Mesenchymal stem cell (in vitro differentiated cells and primary cell): Measurements from ENCODE around the gene WNT11.

ENCODE experiments used
- DNase-seq: peaks from one replicate; pipeline ENCODE4 v3.0.0-alpha.2; 2013
- H2AFZ ChIP-seq: one replicate; pipeline ENCODE4 v1.6.1; 2013; ENCODE audit warnings: low read depth, mild to moderate bottlenecking, control low read depth, inconsistent platforms, low read length, moderate library complexity
- H2AK5ac ChIP-seq: 2 replicates; pipeline ENCODE4 v1.6.1; 2013; ENCODE audit warnings: low read length, moderate library complexity, mild to moderate bottlenecking, inconsistent platforms; ENCODE audit not compliant: severe bottlenecking
- H2BK120ac ChIP-seq: one replicate; pipeline ENCODE4 v1.6.1; 2013; ENCODE audit warnings: low read depth, mild to moderate bottlenecking, inconsistent platforms, low read length, moderate library complexity
- H2BK12ac ChIP-seq, 2 experiments: one replicate each; pipeline ENCODE4 v1.6.1; 2013; ENCODE audit warnings: inconsistent platforms in 2 of 2, low read length in 2 of 2, mild to moderate bottlenecking in 2 of 2, moderate library complexity in 2 of 2, control low read depth in 1 of 2
- H2BK15ac ChIP-seq: one replicate; pipeline ENCODE4 v1.6.1; 2013; ENCODE audit warnings: mild to moderate bottlenecking, low read depth, inconsistent platforms; ENCODE audit not compliant: poor library complexity, severe bottlenecking
- H2BK5ac ChIP-seq: 2 replicates; pipeline ENCODE4 v1.6.1; 2013; ENCODE audit warnings: low read depth, mild to moderate bottlenecking, low read length, control low read depth, inconsistent platforms; ENCODE audit not compliant: poor library complexity, severe bottlenecking
- H3K14ac ChIP-seq, 2 experiments: one replicate each; pipeline ENCODE4 v1.6.1; 2013; ENCODE audit warnings: inconsistent platforms in 2 of 2, low read length in 2 of 2, control low read depth in 1 of 2, mild to moderate bottlenecking in 1 of 2, moderate library complexity in 1 of 2
- H3K18ac ChIP-seq, 2 experiments: one replicate each; pipeline ENCODE4 v1.6.1; 2013; ENCODE audit warnings: inconsistent platforms in 2 of 2, low read length in 2 of 2, control low read depth in 1 of 2, low read depth in 1 of 2, mild to moderate bottlenecking in 1 of 2
- H3K23ac ChIP-seq, 2 experiments: one replicate each; pipeline ENCODE4 v1.6.1; 2013; ENCODE audit warnings: inconsistent platforms in 2 of 2, low read length in 2 of 2, mild to moderate bottlenecking in 2 of 2, moderate library complexity in 2 of 2, control low read depth in 1 of 2
- H3K27ac ChIP-seq: 2 replicates; pipeline ENCODE4 v1.5.1; 2013; ENCODE audit warnings: mild to moderate bottlenecking, moderate library complexity, low read length, control low read depth, inconsistent platforms; ENCODE audit not compliant: poor library complexity, severe bottlenecking
- H3K27me3 ChIP-seq, 2 experiments: 2 replicates each; pipeline versions ENCODE4 v1.6.1 to v1.7.0; 2013; ENCODE audit warnings: low read length in 2 of 2, mild to moderate bottlenecking in 2 of 2, moderate library complexity in 2 of 2, control low read depth in 1 of 2, inconsistent platforms in 1 of 2; ENCODE audit not compliant: control insufficient read depth in 1 of 2, insufficient read depth in 1 of 2
- H3K36me3 ChIP-seq, 2 experiments: 2 replicates each; pipeline versions ENCODE4 v1.6.1 to v1.7.0; 2013; ENCODE audit warnings: low read length in 2 of 2, control low read depth in 1 of 2, inconsistent platforms in 1 of 2, low read depth in 1 of 2, mild to moderate bottlenecking in 1 of 2; ENCODE audit not compliant: insufficient read depth in 2 of 2, control insufficient read depth in 1 of 2
- H3K4ac ChIP-seq, 2 experiments: one replicate each; pipeline ENCODE4 v1.6.1; 2013; ENCODE audit warnings: inconsistent platforms in 2 of 2, low read length in 2 of 2, mild to moderate bottlenecking in 2 of 2, moderate library complexity in 2 of 2, control low read depth in 1 of 2, low read depth in 1 of 2
- H3K4me1 ChIP-seq: 2 replicates; pipeline ENCODE4 v1.6.1; 2013; ENCODE audit warnings: low read depth, low read length, control low read depth; ENCODE audit not compliant: control insufficient read depth, insufficient read depth
- H3K4me2 ChIP-seq: 2 replicates; pipeline ENCODE4 v1.6.1; 2013; ENCODE audit warnings: low read length, mild to moderate bottlenecking, inconsistent platforms; ENCODE audit not compliant: poor library complexity, severe bottlenecking
- H3K4me3 ChIP-seq, 2 experiments: 2 replicates each; pipeline versions ENCODE4 v1.5.1 to v1.7.0; 2013; ENCODE audit warnings: low read length in 2 of 2, mild to moderate bottlenecking in 2 of 2, control low read depth in 1 of 2, low read depth in 1 of 2; ENCODE audit not compliant: insufficient read depth in 1 of 2
- H3K79me1 ChIP-seq: replicated peaks from 2 replicates; pipeline ENCODE4 v1.6.1; 2013; ENCODE audit warnings: mild to moderate bottlenecking, control low read depth, low read length, inconsistent platforms; ENCODE audit not compliant: poor library complexity, severe bottlenecking
- H3K9ac ChIP-seq: 2 replicates; pipeline ENCODE4 v1.7.0; 2013; ENCODE audit warnings: mild to moderate bottlenecking, low read length, moderate library complexity
- H3K9me3 ChIP-seq: 2 replicates; pipeline ENCODE4 v1.7.0; 2013; ENCODE audit warnings: mild to moderate bottlenecking, low read length; ENCODE audit not compliant: control insufficient read depth
- H4K8ac ChIP-seq: one replicate; pipeline ENCODE4 v1.6.1; 2013; ENCODE audit warnings: inconsistent platforms, mild to moderate bottlenecking, low read length, moderate library complexity
- H4K91ac ChIP-seq: one replicate; pipeline ENCODE4 v1.6.1; 2013; ENCODE audit warnings: mild to moderate bottlenecking, low read length, inconsistent platforms
- WGBS: methylation state at CpG from one replicate; pipeline ENCODE4 v1.1.7; 2013; ENCODE audit warnings: mixed read lengths; 5-methylcytosine and 5-hydroxymethylcytosine counted together

Gene WNT11

GRCh38 chr11:76179147-76179546 lies 27.2 kb downstream of the WNT11 start:
- Histone ChIP-seq H3K79me1 (no peaks in the 10 kb centered on the region), H3K14ac (no peak overlapping the region), H4K8ac (no peak overlapping the region), H3K36me3 (no peaks in the 10 kb centered on the region), H4K91ac (no peak overlapping the region), H3K4me2 (no peak overlapping the region), H2AK5ac (no peak overlapping the region), H3K9ac (no peak overlapping the region), H2BK5ac (no peak overlapping the region), H3K4me3 (no peak overlapping the region), H2AFZ (no peak overlapping the region), H3K27ac (no peak overlapping the region), H3K4ac (no peak overlapping the region), H2BK12ac (no peak overlapping the region), H2BK120ac (no peak overlapping the region), H3K9me3 (no peaks in the 10 kb centered on the region), H3K23ac (no peak overlapping the region), H2BK15ac (no peak overlapping the region), H3K18ac (no peak overlapping the region), H3K27me3 (peaks cover 17 to 18% of the 10 kb centered on the region in 2 experiments), H3K4me1 (peaks cover 5% of the 10 kb centered on the region)
- no peak for DNase-seq
- WGBS = 85% methylated on average over 13 of the region's 13 CpGs

DNA sequence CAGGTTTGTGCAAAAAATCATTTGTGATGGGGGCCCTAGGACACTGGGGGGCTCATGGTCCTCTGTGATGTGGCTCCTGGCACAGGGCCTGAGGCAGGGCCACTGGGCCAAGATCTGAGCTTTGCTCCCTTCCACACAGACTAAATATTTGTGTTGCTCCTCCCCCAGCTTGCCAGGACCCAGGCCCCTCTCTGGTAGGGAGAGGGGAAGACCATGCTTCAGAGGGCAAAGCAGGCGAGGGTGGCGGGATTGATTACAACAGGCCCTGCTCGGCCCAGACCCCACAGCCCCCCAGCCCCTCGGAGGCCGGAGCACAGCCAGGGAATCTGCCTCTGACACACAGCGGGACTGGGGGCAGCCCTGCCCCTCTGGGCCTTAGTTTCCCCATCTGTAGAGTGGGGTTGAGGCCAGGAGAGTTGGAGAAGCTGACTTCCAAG lies 29.0 kb downstream of the WNT11 start:
- no peak overlapping the region for H3K4ac ChIP-seq
- H4K8ac ChIP-seq = no peak overlapping the region
- no peak overlapping the region for H2BK15ac ChIP-seq
- H3K9ac ChIP-seq = no peak overlapping the region
- 84% methylated on average over 6 of the region's 6 CpGs for WGBS
- no peak overlapping the region for H3K14ac ChIP-seq
- peaks cover 5 to 25% of the 10 kb centered on the region in 2 experiments for H3K27me3 ChIP-seq
- H2BK5ac ChIP-seq = no peak overlapping the region
- no peak overlapping the region for H4K91ac ChIP-seq
- H3K36me3 ChIP-seq = no peaks in the 10 kb centered on the region
- no peak overlapping the region for H3K27ac ChIP-seq
- no peak overlapping the region for H2BK120ac ChIP-seq
- no peaks in the 10 kb centered on the region for H3K79me1 ChIP-seq
- peaks cover 5% of the 10 kb centered on the region for H3K4me1 ChIP-seq
- H3K18ac ChIP-seq = no peak overlapping the region
- no peak overlapping the region for H3K4me3 ChIP-seq
- H2AK5ac ChIP-seq = no peak overlapping the region
- no peak overlapping the region for H2BK12ac ChIP-seq
- DNase-seq = no peak
- no peak overlapping the region for H3K23ac ChIP-seq
- H2AFZ ChIP-seq = no peak overlapping the region
- H3K4me2 ChIP-seq = no peak overlapping the region
- no peaks in the 10 kb centered on the region for H3K9me3 ChIP-seq

DNA sequence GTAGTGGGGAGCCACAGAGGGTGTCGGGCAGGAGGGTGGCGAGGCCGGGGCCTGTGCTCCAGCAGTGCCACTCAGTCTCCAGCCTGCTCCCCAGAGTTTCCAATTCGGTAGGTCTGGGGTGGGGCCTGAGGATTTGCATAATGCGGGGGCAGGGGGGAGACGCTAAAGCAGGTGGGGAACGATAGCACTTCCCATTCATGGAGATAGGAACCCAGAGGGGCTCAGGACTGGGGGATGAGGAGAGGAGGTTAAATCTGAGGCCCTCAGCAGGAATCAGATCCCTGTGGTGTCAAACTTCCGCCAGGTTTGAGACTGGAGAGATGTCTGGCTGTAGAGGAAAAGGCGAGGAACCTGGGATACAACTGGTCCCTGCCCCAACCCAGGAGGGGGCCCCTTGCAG lies 29.8 kb downstream of the WNT11 start:
- Histone ChIP-seq H2BK120ac (no peak overlapping the region), H2AFZ (no peak overlapping the region), H2BK12ac (no peak overlapping the region), H3K27me3 (peaks cover 5 to 31% of the 10 kb centered on the region in 2 experiments), H3K4me1 (peaks cover 5% of the 10 kb centered on the region), H3K36me3 (no peaks in the 10 kb centered on the region), H4K91ac (no peak overlapping the region), H3K18ac (no peak overlapping the region), H3K4ac (no peak overlapping the region), H3K14ac (no peak overlapping the region), H3K27ac (no peak overlapping the region), H3K9ac (no peak overlapping the region), H3K4me2 (no peak overlapping the region), H2BK15ac (no peak overlapping the region), H3K4me3 (no peak overlapping the region), H4K8ac (no peak overlapping the region), H3K79me1 (no peaks in the 10 kb centered on the region), H3K23ac (no peak overlapping the region), H3K9me3 (no peaks in the 10 kb centered on the region), H2BK5ac (no peak overlapping the region), H2AK5ac (no peak overlapping the region)
- WGBS = 62% methylated on average over 9 of the region's 9 CpGs
- DNase-seq = no peak

- Histone ChIP-seq H2AFZ (no peak overlapping the region), H3K36me3 (no peaks in the 10 kb centered on the region), H4K8ac (no peak overlapping the region), H3K4ac (no peak overlapping the region), H3K27me3 (peaks cover 5 to 35% of the 10 kb centered on the region in 2 experiments), H2BK5ac (no peak overlapping the region), H3K9me3 (no peaks in the 10 kb centered on the region), H3K9ac (no peak overlapping the region), H2AK5ac (no peak overlapping the region), H3K4me3 (no peak overlapping the region), H2BK120ac (no peak overlapping the region), H2BK15ac (no peak overlapping the region), H3K27ac (no peak overlapping the region), H2BK12ac (no peak overlapping the region), H3K14ac (no peak overlapping the region), H3K23ac (no peak overlapping the region), H3K18ac (no peak overlapping the region), H3K4me2 (no peak overlapping the region), H3K4me1 (peaks cover 8% of the 10 kb centered on the region), H3K79me1 (no peaks in the 10 kb centered on the region), H4K91ac (no peak overlapping the region)
- no peak for DNase-seq
- WGBS = 57% methylated on average over 4 of the region's 4 CpGs
Observed at GRCh38 chr11:76175783-76176182, 30.5 kb downstream of the WNT11 start.
